NCI-H345 treated with DMSO at 0.1 percent for 48 hours (cell line): ENCODE measurements around the gene NFATC2.

Source experiments
- DNase-seq: peaks from one replicate; lab custom pipeline; 2025; ENCODE audit not compliant: unreplicated experiment; lab: John Stamatoyannopoulos, UW

The NFATC2 gene

DNA sequence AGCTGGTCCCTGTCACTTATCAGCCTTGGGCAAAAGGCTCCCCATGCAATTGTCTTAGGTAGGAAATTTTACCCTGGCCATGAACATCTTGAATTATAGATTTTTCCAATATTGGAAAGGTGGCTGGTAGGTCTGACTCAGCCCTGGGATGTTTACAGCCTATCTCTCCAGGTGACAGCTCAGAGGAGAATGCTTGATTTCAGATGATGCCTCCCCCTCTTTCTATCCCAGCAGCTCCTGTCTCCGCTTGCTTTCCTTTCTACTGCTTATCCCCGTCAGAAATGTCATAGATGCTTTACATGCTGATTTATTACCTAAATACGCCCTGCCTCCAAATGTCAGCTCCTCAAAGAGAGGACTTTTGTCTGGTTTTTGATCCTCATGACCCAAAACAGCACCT, 109.6 kb downstream of the NFATC2 start:
- DNase-seq = no peak

DNA sequence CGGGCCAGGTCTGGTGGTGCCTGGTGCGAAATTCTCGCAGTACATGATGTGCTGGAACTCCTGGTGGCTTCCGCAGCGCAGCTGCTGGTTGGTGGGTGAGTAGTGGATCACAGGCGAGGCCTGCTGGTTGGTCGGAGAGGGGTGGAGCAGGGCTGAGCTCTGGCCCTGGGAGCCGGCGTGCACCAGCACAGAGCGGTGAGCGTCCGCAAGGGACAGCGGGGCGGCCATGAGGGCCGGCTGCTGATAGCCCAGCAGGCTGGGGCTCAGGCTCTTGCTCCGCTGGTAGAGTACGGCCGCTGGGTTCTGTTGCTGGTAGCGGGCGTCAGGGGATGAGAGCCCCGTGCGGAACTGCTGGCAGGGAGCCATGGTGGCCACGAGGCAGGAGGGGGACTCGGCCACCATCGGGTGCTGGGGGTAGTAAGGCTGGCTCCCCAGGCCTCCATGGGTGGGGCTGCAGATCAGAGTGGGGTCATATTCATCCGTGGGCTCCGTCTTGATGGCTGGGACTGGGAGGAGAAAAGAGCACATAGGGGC, 110.2 kb downstream of the NFATC2 start:
- DNase-seq = no peak

DNA sequence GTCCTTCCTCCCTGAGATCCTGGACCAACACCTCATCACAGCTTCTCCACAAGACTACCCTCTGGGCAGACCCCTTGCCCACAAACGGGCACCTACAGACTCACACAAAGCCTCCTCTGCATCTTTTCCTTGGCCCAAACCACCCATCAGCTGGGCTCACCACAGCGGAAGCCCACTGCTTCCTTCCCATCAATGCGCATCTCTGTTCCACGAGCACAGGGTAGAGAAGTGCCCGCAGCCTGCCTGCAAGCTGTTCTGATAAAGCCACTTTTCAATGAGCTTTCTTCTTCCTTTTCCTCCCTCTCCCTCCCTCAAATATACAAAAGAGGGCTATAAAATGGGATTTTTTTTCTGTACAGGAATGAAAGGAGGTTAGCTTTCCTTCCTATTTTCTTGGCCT, 111.2 kb downstream of the NFATC2 start:
- DNase-seq = no peak

DNA sequence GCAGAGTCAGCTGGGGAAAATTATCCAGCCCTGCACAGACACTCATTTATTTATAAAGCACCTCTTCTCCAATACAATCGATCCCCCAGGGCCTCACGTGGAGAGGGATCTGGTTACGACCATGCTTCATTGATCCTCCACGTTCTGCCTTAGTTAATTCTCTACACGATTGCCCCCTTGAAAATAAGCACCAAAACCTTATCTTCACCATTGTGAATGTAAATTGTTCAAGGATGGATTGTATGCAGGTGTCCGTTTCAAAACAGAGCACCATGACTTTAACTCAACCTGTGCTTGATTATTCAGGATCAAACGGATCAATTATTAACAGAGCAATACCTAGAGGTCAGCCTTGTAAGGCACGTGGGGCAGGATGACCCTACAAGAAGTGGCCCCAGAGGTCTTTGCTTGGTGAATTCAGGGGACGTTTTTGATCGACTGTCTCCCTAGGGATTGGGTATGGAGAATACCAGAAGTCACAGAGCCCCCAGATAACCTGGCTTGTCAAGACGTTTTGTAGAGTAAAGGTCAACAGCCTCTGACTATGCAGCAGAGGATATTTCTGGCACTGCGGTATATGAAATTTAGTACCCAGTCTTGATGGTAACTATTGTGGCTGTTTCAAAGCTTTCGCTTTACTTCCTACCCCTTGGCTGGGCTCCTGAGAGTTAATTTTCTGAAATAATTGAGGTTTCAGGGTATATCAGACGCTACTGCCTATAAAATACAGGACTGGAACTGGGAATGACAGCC, 112.1 kb downstream of the NFATC2 start:
- DNase-seq = no peak

- no peak for DNase-seq
Measured at GRCh38 chr20:51429696-51430095, 112.8 kb downstream of the NFATC2 start.

DNA sequence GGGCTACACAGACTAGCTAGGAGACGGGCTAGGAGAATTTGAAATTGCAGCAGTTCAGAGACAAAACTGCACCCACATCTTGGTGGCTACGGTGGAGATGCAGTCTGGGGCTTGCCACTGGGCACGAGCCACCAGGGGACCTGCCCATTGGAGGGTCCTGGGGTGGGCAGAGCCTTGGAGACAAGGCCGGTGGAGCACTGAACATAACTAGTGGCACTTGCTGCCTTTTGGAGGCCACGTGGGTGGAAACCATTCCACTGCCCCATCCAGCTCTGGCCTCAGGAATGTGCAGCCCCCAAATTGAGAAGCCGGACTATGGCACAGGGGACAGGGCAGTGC, 113.4 kb downstream of the NFATC2 start:
- DNase-seq = no peak

DNA sequence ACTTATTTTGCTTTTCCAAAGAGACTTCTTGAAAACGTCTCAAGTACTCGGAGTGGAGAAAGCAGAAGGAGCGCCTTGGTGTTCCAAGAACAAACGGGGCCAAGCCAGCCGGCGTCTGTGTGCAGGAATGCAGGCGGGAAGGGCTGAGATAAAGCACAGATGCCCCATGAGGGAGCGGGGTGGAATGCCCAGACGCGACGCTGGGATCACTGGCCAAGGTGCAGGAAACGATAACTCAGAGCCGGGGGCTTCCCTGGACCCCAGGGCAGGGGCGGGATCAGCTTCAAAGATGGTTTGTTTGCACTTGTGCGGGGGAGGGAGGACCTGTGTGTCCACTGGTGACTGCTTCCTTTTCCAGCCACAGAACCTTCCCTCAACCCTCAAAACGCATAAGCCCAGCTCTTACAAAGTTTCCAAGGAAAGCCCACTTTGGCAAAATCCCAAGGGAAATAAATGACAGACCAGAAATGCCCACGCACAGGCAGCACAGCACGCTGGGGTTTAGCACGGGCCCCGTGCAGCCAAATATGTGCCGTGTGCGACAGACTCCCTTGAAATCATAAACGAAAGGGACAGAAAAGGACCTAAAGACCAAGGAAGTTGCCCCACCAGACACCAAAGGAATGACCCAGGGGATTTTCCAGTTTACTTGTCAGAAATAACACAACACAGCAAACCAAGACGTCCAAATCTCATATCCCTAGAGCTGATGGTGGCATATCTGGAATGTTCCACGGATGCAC, 113.9 kb downstream of the NFATC2 start:
- DNase-seq = no peak

DNA sequence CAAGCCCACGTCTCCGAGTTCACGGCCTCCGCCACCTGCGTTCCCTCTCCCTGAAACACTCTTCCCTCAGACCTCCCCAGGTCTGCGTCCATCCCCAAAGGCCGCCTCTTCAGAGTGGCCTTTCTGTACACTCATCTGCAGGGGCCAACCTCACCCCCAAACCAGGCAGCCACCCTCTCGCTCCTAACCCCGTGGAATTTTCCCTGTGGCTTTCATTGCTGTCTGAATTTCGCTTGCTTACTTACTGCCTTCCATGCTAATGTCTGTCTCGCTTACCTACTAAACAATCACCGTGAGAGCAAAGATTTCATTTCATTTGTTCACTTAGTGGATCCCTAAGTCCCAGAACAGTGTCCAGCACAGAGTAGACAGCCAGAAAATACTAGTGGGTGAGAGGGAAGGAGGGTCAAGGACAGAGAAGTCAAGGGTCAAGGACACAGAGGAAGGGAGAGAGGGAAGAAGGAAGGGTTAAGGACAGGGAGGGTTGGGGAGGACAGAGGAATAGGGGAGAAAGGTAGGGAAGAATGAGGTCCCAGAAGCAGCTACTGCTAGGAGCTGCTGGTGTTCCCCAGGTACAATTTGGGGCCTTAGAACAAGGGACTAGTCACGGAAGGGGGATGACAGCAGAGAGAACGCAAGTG, 114.7 kb downstream of the NFATC2 start:
- no peak for DNase-seq

- no peak for DNase-seq
Measured at GRCh38 chr20:51426718-51427650, 115.5 kb downstream of the NFATC2 start.

- DNase-seq = no peak
Measured at GRCh38 chr20:51425347-51426106, 117.0 kb downstream of the NFATC2 start.

GRCh38 chr20:51424270-51425117, 118.0 kb downstream of the NFATC2 start:
- no peak for DNase-seq

DNA sequence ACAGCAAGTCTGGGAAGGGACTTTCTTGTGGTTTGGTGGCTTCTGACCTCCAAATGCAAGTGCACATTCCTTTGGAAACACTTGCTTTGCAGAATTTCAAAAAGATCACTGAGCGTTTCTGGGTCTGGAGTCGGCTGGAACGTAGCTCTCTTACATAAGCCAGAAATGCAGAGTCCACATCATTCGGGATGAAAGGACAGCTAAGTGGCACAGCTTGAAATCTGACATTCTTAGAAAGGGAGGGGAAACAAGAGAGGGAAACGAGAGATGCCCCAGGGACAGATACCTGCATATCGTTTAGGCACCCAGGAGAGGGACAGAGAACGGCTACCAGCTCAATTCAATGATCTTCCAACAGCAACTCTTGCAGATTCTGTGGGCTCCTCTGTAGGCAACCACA, 118.7 kb downstream of the NFATC2 start:
- DNase-seq = no peak

- DNase-seq = no peak
Measured at GRCh38 chr20:51423290-51423667, 119.2 kb downstream of the NFATC2 start.

GRCh38 chr20:51422514-51423289, 119.8 kb downstream of the NFATC2 start:
- no peak for DNase-seq

GRCh38 chr20:51420805-51421204, 121.7 kb downstream of the NFATC2 start:
- no peak for DNase-seq

DNA sequence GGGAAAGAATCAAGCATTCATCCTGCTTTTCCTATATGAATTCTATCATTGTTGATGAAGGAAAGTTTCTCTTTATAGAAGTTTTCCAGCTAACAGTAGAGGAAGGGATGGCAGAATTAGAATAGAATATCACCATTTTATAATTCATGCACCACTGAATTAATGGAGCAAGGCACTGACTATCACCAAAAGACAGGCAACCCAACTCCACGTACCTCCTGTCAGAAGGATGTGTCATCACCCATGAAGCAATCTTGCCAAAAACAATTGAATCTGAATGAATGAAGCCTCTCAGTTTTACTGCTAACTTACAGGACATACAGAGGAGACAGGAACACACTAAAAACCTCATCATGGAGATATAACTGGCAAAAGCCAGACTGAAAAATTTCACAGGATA, 122.4 kb downstream of the NFATC2 start:
- DNase-seq = no peak

GRCh38 chr20:51419646-51420045, 122.9 kb downstream of the NFATC2 start:
- no peak for DNase-seq

GRCh38 chr20:51419231-51419630, 123.3 kb downstream of the NFATC2 start:
- DNase-seq = no peak

GRCh38 chr20:51418137-51418529, 124.4 kb downstream of the NFATC2 start:
- DNase-seq = no peak
